T-cell (primary cell): ENCODE data around the gene NPAS3. TPM values are rescaled to one million over a fixed set of nuclear protein-coding genes. Genes with fewer than 3 reads are reported as not detected.

Experiments used
- ATAC-seq, 4 experiments: fragments of 200-7000 bp in 3 of 4; fragments of 150-1000 bp in 1 of 4; cut with Tn5 transposase; replicated peaks in 1 of 4; 1 replicate in 3 of 4; 2 replicates in 1 of 4; pipeline ENCODE4 v1.10.0; 2021; ENCODE audit warnings: moderate library complexity in 3 of 4, mild to moderate bottlenecking in 2 of 4, moderate number of reproducible peaks in 1 of 4
- CTCF ChIA-PET, 2 donors: fragments of 300-600 bp; sonication (Branson Sonifier 250); formaldehyde crosslinking; loops; one replicate each; lab custom pipeline; 2022; ENCODE audit warnings: antibody characterized with exemption in 2 of 2; lab: Charles Lee
- POLR2A ChIA-PET, 2 donors: fragments of 300-600 bp; sonication (Branson Sonifier 250); formaldehyde crosslinking; loops; one replicate each; lab custom pipeline; 2022; ENCODE audit warnings: antibody characterized with exemption in 2 of 2; lab: Charles Lee
- DNase-seq, 35 experiments: peaks; one replicate each; pipeline versions ENCODE4 v3.0.0 to v3.0.0-alpha.2; 2013 to 2023
- H3K27ac ChIP-seq: one replicate; pipeline ENCODE4 v1.5.1; 2013; ENCODE audit warnings: low read length
- H3K27me3 ChIP-seq, 2 experiments: replicated peaks in 1 of 2; 1 replicate in 1 of 2; 2 replicates in 1 of 2; pipeline versions ENCODE4 v1.6.1 to v1.7.0; 2013; ENCODE audit warnings: low read length in 1 of 2, mixed read lengths in 1 of 2; ENCODE audit not compliant: control insufficient read depth in 2 of 2, insufficient read depth in 2 of 2; ENCODE audit errors: extremely low read depth in 1 of 2
- H3K36me3 ChIP-seq, 2 donors: 1 replicate in 1 of 2; 2 replicates in 1 of 2; pipeline versions ENCODE4 v1.6.1 to v1.7.0; 2013; ENCODE audit warnings: low read length in 1 of 2; ENCODE audit not compliant: control insufficient read depth in 2 of 2, insufficient read depth in 1 of 2; ENCODE audit errors: extremely low read depth in 1 of 2
- H3K4me1 ChIP-seq, 2 experiments: 1 replicate in 1 of 2; 2 replicates in 1 of 2; pipeline versions ENCODE4 v1.6.1 to v1.7.0; 2013; ENCODE audit warnings: low read length in 2 of 2, mixed read lengths in 1 of 2; ENCODE audit not compliant: insufficient read depth in 2 of 2, control insufficient read depth in 1 of 2; ENCODE audit errors: extremely low read depth in 1 of 2
- H3K4me3 ChIP-seq, 2 donors: 1 replicate in 1 of 2; 2 replicates in 1 of 2; pipeline versions ENCODE4 v1.5.1 to v1.7.0; 2013; ENCODE audit warnings: mild to moderate bottlenecking in 2 of 2, low read length in 1 of 2, moderate library complexity in 1 of 2; ENCODE audit not compliant: control insufficient read depth in 1 of 2; ENCODE audit errors: extremely low read depth in 1 of 2
- H3K9me3 ChIP-seq: 2 replicates; pipeline ENCODE4 v1.7.0; 2013
- H3K27ac Mint-ChIP-seq, 2 donors: one replicate each; pipeline ENCODE4 v1.8.0; 2020 to 2021; ENCODE audit warnings: mild to moderate bottlenecking in 2 of 2, mixed read lengths in 2 of 2
- H3K27me3 Mint-ChIP-seq, 2 donors: one replicate each; pipeline ENCODE4 v1.8.0; 2021 to 2022; ENCODE audit warnings: mixed read lengths in 2 of 2
- H3K36me3 Mint-ChIP-seq: one replicate; pipeline ENCODE4 v1.8.0; 2021; ENCODE audit warnings: mixed read lengths
- H3K4me1 Mint-ChIP-seq, 3 donors: one replicate each; pipeline ENCODE4 v1.8.0; 2020 to 2022; ENCODE audit warnings: mixed read lengths in 3 of 3, mild to moderate bottlenecking in 1 of 3
- H3K4me3 Mint-ChIP-seq, 3 donors: one replicate each; pipeline ENCODE4 v1.8.0; 2020 to 2022; ENCODE audit warnings: mild to moderate bottlenecking in 3 of 3, mixed read lengths in 3 of 3, moderate library complexity in 3 of 3
- H3K9me3 Mint-ChIP-seq, 3 donors: one replicate each; pipeline ENCODE4 v1.8.0; 2020 to 2022; ENCODE audit warnings: mixed read lengths in 3 of 3
- WGBS: methylation state at CpG from one replicate; pipeline ENCODE4 v1.1.5; 2013; ENCODE audit warnings: missing lambda C conversion rate; ENCODE audit not compliant: insufficient coverage; 5-methylcytosine and 5-hydroxymethylcytosine counted together
- total RNA-seq, 35 experiments: library from RNA in 6 of 35; stranded (reverse) in 6 of 35; fragments of 120-200 nt in 1 of 35; gene quantifications; one replicate each; pipeline versions ENCODE4 v1.2.1 to v1.2.4 and lab custom pipeline; 2013 to 2026

NPAS3 gene
- total RNA-seq, 5 donors from 2014 or later (not counting 1 experiment from before 2014, with no cell fraction given): 0.10 TPM; not detected in 4

- ChIA-PET CTCF (no interaction called here), POLR2A (no interaction called here)
- no peaks in the 10 kb centered on the region for H3K36me3 Mint-ChIP-seq
- Histone ChIP-seq H3K4me3 (no peak overlapping the region), H3K4me1 (no peaks in the 10 kb centered on the region), H3K36me3 (no peaks in the 10 kb centered on the region), H3K27me3 (no peaks in the 10 kb centered on the region), H3K27ac (no peak overlapping the region), H3K9me3 (no peaks in the 10 kb centered on the region)
- H3K27ac Mint-ChIP-seq: no peak overlapping the region
- ATAC-seq (no peak), DNase-seq (no peak)
- H3K4me1 Mint-ChIP-seq: no peaks in the 10 kb centered on the region
- no CpG with 5 or more reads among the region's 2 CpGs for WGBS
- peaks cover 7 to 16% of the 10 kb centered on the region in 2 donors for H3K27me3 Mint-ChIP-seq
- no peak overlapping the region for H3K4me3 Mint-ChIP-seq
- H3K9me3 Mint-ChIP-seq: peaks cover 0 to 6% (median 0%) of the 10 kb centered on the region in 3 donors
Observed at GRCh38 chr14:32950584-32950983, 11.9 kb downstream of the NPAS3 start.

- WGBS: no CpG with 5 or more reads among the region's 3 CpGs
Observed at GRCh38 chr14:32967421-32967820, 28.7 kb downstream of the NPAS3 start.

GRCh38 chr14:32968972-32969544 lies 30.4 kb downstream of the NPAS3 start:
- Histone ChIP-seq H3K27ac (no peak overlapping the region), H3K4me1 (no peaks in the 10 kb centered on the region), H3K9me3 (no peaks in the 10 kb centered on the region), H3K36me3 (no peaks in the 10 kb centered on the region), H3K4me3 (no peak overlapping the region), H3K27me3 (no peaks in the 10 kb centered on the region)
- H3K36me3 Mint-ChIP-seq: no peaks in the 10 kb centered on the region
- H3K4me3 Mint-ChIP-seq: no peak overlapping the region
- ATAC-seq (no peak), DNase-seq (no peak)
- no peaks in the 10 kb centered on the region for H3K4me1 Mint-ChIP-seq
- no CpG with 5 or more reads among the region's 2 CpGs for WGBS
- ChIA-PET CTCF (no interaction called here), POLR2A (no interaction called here)
- no peaks in the 10 kb centered on the region for H3K27me3 Mint-ChIP-seq
- H3K27ac Mint-ChIP-seq: no peak overlapping the region
- peaks cover 0 to 13% (median 0%) of the 10 kb centered on the region in 3 donors for H3K9me3 Mint-ChIP-seq

More at GRCh38 chr14:32967421-32967820, 28.7 kb downstream of the NPAS3 start:
- Mint-ChIP-seq H3K36me3 (no peaks in the 10 kb centered on the region), H3K4me3 (no peak overlapping the region), H3K27ac (no peak overlapping the region), H3K4me1 (no peaks in the 10 kb centered on the region), H3K9me3 (peaks cover 0 to 8% (median 0%) of the 10 kb centered on the region in 3 donors), H3K27me3 (no peaks in the 10 kb centered on the region)
- Histone ChIP-seq H3K36me3 (no peaks in the 10 kb centered on the region), H3K4me1 (no peaks in the 10 kb centered on the region), H3K27ac (no peak overlapping the region), H3K27me3 (no peaks in the 10 kb centered on the region), H3K9me3 (no peaks in the 10 kb centered on the region), H3K4me3 (no peak overlapping the region)
- ChIA-PET POLR2A (no interaction called here), CTCF (no interaction called here)
- ATAC-seq (no peak), DNase-seq (no peak)

GRCh38 chr14:32977913-32978312 lies 39.2 kb downstream of the NPAS3 start:
- no peaks in the 10 kb centered on the region for H3K4me1 Mint-ChIP-seq
- WGBS: no CpG with 5 or more reads among the region's 2 CpGs
- Histone ChIP-seq H3K36me3 (no peaks in the 10 kb centered on the region), H3K27ac (no peak overlapping the region), H3K4me3 (no peak overlapping the region), H3K4me1 (no peaks in the 10 kb centered on the region), H3K27me3 (no peaks in the 10 kb centered on the region), H3K9me3 (no peaks in the 10 kb centered on the region)
- DNase-seq (no peak), ATAC-seq (no peak)
- H3K36me3 Mint-ChIP-seq: no peaks in the 10 kb centered on the region
- no peak overlapping the region for H3K27ac Mint-ChIP-seq
- no peak overlapping the region for H3K4me3 Mint-ChIP-seq
- peaks cover 0 to 4% of the 10 kb centered on the region in 2 donors for H3K27me3 Mint-ChIP-seq
- ChIA-PET POLR2A (no interaction called here), CTCF (no interaction called here)
- peaks cover 0 to under 1% (median 0%) of the 10 kb centered on the region in 3 donors for H3K9me3 Mint-ChIP-seq

DNA sequence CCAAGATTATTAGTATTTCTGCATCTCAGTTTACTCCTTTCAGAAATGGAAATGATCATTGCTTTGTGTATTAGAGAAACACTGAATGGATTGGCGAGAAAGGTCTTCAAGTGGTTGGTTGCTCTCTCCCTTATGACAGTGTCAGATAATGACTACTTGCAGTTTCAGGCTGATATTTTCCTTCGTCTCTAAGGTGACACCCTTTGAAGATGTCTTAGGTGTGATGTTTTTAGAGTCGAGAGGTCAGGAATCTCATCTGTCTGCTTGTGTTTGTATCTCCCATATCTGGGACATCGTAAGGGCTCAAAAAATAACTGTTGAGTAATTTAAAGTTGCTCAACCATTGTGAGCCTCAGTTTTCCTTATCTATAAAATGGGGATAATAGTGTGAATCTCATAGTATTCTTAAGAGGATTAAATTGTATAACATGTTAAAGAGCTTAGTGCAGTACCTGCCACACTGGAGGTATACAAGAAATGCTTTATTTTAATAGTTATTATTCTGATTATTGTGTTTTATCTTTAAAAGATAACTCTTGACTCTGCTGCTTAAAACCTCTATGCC lies 40.1 kb downstream of the NPAS3 start:
- ATAC-seq (no peak), DNase-seq (no peak)
- no peaks in the 10 kb centered on the region for H3K4me1 Mint-ChIP-seq
- H3K4me3 ChIP-seq: no peak overlapping the region
- POLR2A ChIA-PET: no interaction called here
- peaks cover 0 to 4% of the 10 kb centered on the region in 2 donors for H3K27me3 Mint-ChIP-seq
- H3K9me3 ChIP-seq: no peaks in the 10 kb centered on the region
- H3K27ac ChIP-seq: no peak overlapping the region
- no peak overlapping the region for H3K27ac Mint-ChIP-seq
- H3K4me1 ChIP-seq: no peaks in the 10 kb centered on the region
- no peaks in the 10 kb centered on the region for H3K27me3 ChIP-seq
- H3K36me3 ChIP-seq: no peaks in the 10 kb centered on the region
- H3K36me3 Mint-ChIP-seq: no peaks in the 10 kb centered on the region
- no peak overlapping the region for H3K4me3 Mint-ChIP-seq
- CTCF ChIA-PET: no interaction called here
- WGBS: 86% methylated on average over 1 of the region's 4 CpGs
- no peaks in the 10 kb centered on the region for H3K9me3 Mint-ChIP-seq

DNA sequence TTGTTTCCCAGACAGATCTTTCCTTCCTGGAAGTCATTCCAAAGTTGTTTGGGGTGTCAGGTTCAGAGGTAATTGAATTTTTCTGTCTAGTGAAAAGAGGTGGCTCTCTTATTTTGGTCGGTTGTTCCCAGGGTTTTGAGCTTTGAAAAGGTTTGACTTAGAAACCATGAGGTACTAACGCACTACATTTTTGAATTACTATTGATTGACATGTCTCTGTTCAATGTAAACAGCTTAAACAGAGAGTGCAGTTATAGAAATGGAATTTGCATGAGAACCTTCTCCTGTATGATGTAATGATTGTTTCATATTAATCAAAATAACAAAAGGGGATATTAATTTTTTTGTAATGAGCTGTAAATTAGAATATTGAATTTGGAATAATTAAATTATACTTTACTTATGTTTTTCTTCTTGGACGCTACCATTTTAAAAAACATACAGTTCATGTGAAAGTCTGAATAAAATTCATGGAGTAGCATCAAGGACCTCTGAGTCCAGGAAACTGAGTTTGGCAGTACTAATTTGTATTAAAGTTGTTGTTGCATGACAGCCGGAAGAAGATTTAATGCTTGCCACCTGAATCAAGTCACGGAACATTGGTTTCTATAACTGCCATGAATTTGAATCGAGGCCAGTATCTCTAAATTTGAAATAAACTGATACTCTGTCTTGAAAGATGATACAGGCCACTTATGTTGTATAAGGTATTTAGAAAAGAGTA lies 41.7 kb downstream of the NPAS3 start:
- H3K36me3 Mint-ChIP-seq: no peaks in the 10 kb centered on the region
- peaks cover 0 to 5% (median 0%) of the 10 kb centered on the region in 3 donors for H3K9me3 Mint-ChIP-seq
- Histone ChIP-seq H3K36me3 (no peaks in the 10 kb centered on the region), H3K9me3 (no peaks in the 10 kb centered on the region), H3K4me1 (no peaks in the 10 kb centered on the region), H3K27me3 (no peaks in the 10 kb centered on the region), H3K27ac (no peak overlapping the region), H3K4me3 (no peak overlapping the region)
- peaks cover 0 to 4% of the 10 kb centered on the region in 2 donors for H3K27me3 Mint-ChIP-seq
- no peak overlapping the region for H3K4me3 Mint-ChIP-seq
- 100% methylated on average over 1 of the region's 6 CpGs for WGBS
- DNase-seq (no peak), ATAC-seq (no peak)
- ChIA-PET CTCF (no interaction called here), POLR2A (no interaction called here)
- no peak overlapping the region for H3K27ac Mint-ChIP-seq
- no peaks in the 10 kb centered on the region for H3K4me1 Mint-ChIP-seq
